ENCODE measurements around the gene LAMC1. TPM values are rescaled to one million over a fixed set of nuclear protein-coding genes. Genes with fewer than 3 reads are reported as not detected.

Gene LAMC1
- total RNA-seq, 2 experiments from 2014 or later = not detected

DNA sequence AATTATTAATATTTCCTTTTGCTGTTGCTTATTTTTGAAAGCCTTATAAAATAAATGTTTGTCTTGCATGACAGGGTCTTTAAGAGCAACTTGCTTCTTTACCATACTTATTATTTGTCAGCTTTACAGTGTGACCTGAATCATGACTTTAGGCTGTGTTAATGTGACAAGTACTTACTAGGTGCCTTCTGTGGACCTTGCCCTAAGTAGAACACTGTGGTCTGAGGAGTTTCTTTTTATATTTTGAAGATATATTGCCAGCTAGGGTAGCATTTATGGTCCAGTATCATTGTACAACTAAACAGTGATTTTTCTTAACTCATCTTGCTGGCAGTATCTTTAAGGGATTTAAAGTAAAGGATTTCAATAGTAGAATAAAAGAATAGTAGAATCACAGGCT is 117.4 kb downstream of the LAMC1 start:
- no peak overlapping the region for H3K27ac ChIP-seq (ENCODE audit: low read depth in 1 of 2, low read length in 2 of 2)
- H3K4me1 ChIP-seq (ENCODE audit: insufficient read depth, low read length) = no peaks in the 10 kb centered on the region
- peaks cover 0 to 5% of the 10 kb centered on the region in 2 experiments for H3K27me3 ChIP-seq (ENCODE audit: control insufficient read depth in 1 of 2, insufficient read depth in 2 of 2, low read length in 2 of 2)
- Mint-ChIP-seq H3K27ac (no peak overlapping the region), H3K4me1 (ENCODE audit: low read depth) (no peaks in the 10 kb centered on the region), H3K27me3 (peaks cover 9% of the 10 kb centered on the region), H3K9me3 (no peaks in the 10 kb centered on the region), H3K4me3 (no peak overlapping the region), H3K36me3 (ENCODE audit: low read depth) (no peaks in the 10 kb centered on the region)
- CTCF ChIA-PET = interaction anchor here (1.3 kb wide), 2 partner anchors 9 to 12 kb away, joined by 3 read pairs; no protein-coding TSS in a partner anchor
- TF ChIP-seq CTCF (IDR thresholded peaks at IDR 0.05) = no peak
- no peak for DNase-seq
- POLR2A ChIA-PET = no interaction called here
- no peak for ATAC-seq (ENCODE audit: poor library complexity)
- no peaks in the 10 kb centered on the region for H3K9me3 ChIP-seq (ENCODE audit: control insufficient read depth in 1 of 2, insufficient read depth in 1 of 2, low read length in 2 of 2)
- intact Hi-C loops (cut with DNase I, micrococcal nuclease) = no loop called here
- H3K4me3 ChIP-seq (ENCODE audit: low read length) = no peak overlapping the region
- no peaks in the 10 kb centered on the region for H3K36me3 ChIP-seq (ENCODE audit: insufficient read depth, low read length)

- H3K27ac ChIP-seq (ENCODE audit: low read depth in 1 of 2, low read length in 2 of 2) = no peak overlapping the region
- H3K9me3 Mint-ChIP-seq = no peaks in the 10 kb centered on the region
- no peak overlapping the region for H3K4me3 Mint-ChIP-seq
- H3K36me3 ChIP-seq (ENCODE audit: insufficient read depth, low read length) = no peaks in the 10 kb centered on the region
- TF ChIP-seq CTCF (IDR thresholded peaks at IDR 0.05) = no peak
- H3K27me3 ChIP-seq (ENCODE audit: control insufficient read depth in 1 of 2, insufficient read depth in 2 of 2, low read length in 2 of 2) = peaks cover 0 to 3% of the 10 kb centered on the region in 2 experiments
- ATAC-seq (ENCODE audit: poor library complexity) = no peak
- ChIA-PET CTCF (no interaction called here), POLR2A (no interaction called here)
- H3K9me3 ChIP-seq (ENCODE audit: control insufficient read depth in 1 of 2, insufficient read depth in 1 of 2, low read length in 2 of 2) = no peaks in the 10 kb centered on the region
- H3K27ac Mint-ChIP-seq = no peak overlapping the region
- no peaks in the 10 kb centered on the region for H3K4me1 Mint-ChIP-seq (ENCODE audit: low read depth)
- no peaks in the 10 kb centered on the region for H3K27me3 Mint-ChIP-seq
- H3K4me1 ChIP-seq (ENCODE audit: insufficient read depth, low read length) = no peaks in the 10 kb centered on the region
- DNase-seq = no peak
- intact Hi-C loops (cut with DNase I, micrococcal nuclease) = no loop called here
- H3K36me3 Mint-ChIP-seq (ENCODE audit: low read depth) = no peaks in the 10 kb centered on the region
- H3K4me3 ChIP-seq (ENCODE audit: low read length) = no peak overlapping the region
These were observed 119.0 kb downstream of the LAMC1 start for GRCh38 chr1:183142171-183142570.

GRCh38 chr1:183143576-183144315 is 120.5 kb downstream of the LAMC1 start:
- Mint-ChIP-seq H3K9me3 (no peaks in the 10 kb centered on the region), H3K4me1 (ENCODE audit: low read depth) (no peaks in the 10 kb centered on the region), H3K4me3 (no peak overlapping the region), H3K36me3 (ENCODE audit: low read depth) (no peaks in the 10 kb centered on the region), H3K27ac (no peak overlapping the region), H3K27me3 (no peaks in the 10 kb centered on the region)
- no peaks in the 10 kb centered on the region for H3K36me3 ChIP-seq (ENCODE audit: insufficient read depth, low read length)
- no peak overlapping the region for H3K27ac ChIP-seq (ENCODE audit: low read depth in 1 of 2, low read length in 2 of 2)
- ATAC-seq (ENCODE audit: poor library complexity) (no peak), DNase-seq (no peak)
- no peaks in the 10 kb centered on the region for H3K4me1 ChIP-seq (ENCODE audit: insufficient read depth, low read length)
- no peaks in the 10 kb centered on the region for H3K9me3 ChIP-seq (ENCODE audit: control insufficient read depth in 1 of 2, insufficient read depth in 1 of 2, low read length in 2 of 2)
- no peak overlapping the region for H3K4me3 ChIP-seq (ENCODE audit: low read length)
- ChIA-PET POLR2A (no interaction called here), CTCF (no interaction called here)
- TF ChIP-seq CTCF (IDR thresholded peaks at IDR 0.05) = no peak
- intact Hi-C loops (cut with DNase I, micrococcal nuclease) = no loop called here
- H3K27me3 ChIP-seq (ENCODE audit: control insufficient read depth in 1 of 2, insufficient read depth in 2 of 2, low read length in 2 of 2) = peaks cover 0 to 3% of the 10 kb centered on the region in 2 experiments

All from CD4-positive, alpha-beta T cell (primary cell).